OCI-LY1 (cell line): Measurements from ENCODE around the gene LCN12.

Source experiments
- H2AFZ ChIP-seq: fragments of 200-600 bp; sonication (generic), shearing (Covaris generic); 2 replicates; pipeline ENCODE4 v1.6.0; 2014; ENCODE audit warnings: antibody characterized with exemption, mild to moderate bottlenecking, low read length
- H3F3A ChIP-seq: fragments of 200-600 bp; sonication (generic), shearing (Covaris generic); 2 replicates; pipeline ENCODE4 v1.6.0; 2014; ENCODE audit warnings: mild to moderate bottlenecking, antibody characterized with exemption, low read length, moderate library complexity; ENCODE audit not compliant: insufficient read depth
- H3K27ac ChIP-seq: fragments of 200-600 bp; sonication (generic); 2 replicates; pipeline ENCODE4 v1.5.1; 2014; ENCODE audit warnings: low read length, mixed run types, mild to moderate bottlenecking, low read depth; ENCODE audit not compliant: poor library complexity, severe bottlenecking
- H3K27me3 ChIP-seq: fragments of 200-600 bp; sonication (generic); 2 replicates; pipeline ENCODE4 v1.6.0; 2014; ENCODE audit warnings: antibody characterized with exemption, mild to moderate bottlenecking, low read length, moderate library complexity; ENCODE audit not compliant: insufficient read depth
- H3K36me3 ChIP-seq: fragments of 200-600 bp; sonication (generic); 2 replicates; pipeline ENCODE4 v1.6.1; 2014; ENCODE audit warnings: mild to moderate bottlenecking, antibody characterized with exemption, low read length, moderate library complexity, mixed read lengths; ENCODE audit not compliant: insufficient read depth
- H3K4me1 ChIP-seq: fragments of 200-600 bp; sonication (generic); 2 replicates; pipeline ENCODE4 v1.5.1; 2014; ENCODE audit warnings: mild to moderate bottlenecking, low read length, moderate library complexity; ENCODE audit not compliant: insufficient read depth, severe bottlenecking
- H3K4me2 ChIP-seq: fragments of 200-600 bp; sonication (generic), shearing (Covaris generic); 2 replicates; pipeline ENCODE4 v1.6.1; 2014; ENCODE audit warnings: low read length
- H3K4me3 ChIP-seq: fragments of 200-600 bp; sonication (generic); 2 replicates; pipeline ENCODE4 v1.5.1; 2014; ENCODE audit warnings: low read length, low read depth, mild to moderate bottlenecking, mixed read lengths; ENCODE audit not compliant: poor library complexity, severe bottlenecking
- H3K79me2 ChIP-seq: fragments of 200-600 bp; shearing (Covaris generic); 2 replicates; pipeline ENCODE4 v1.6.1; 2016; ENCODE audit warnings: mixed run types, low read length, mixed read lengths; ENCODE audit not compliant: insufficient read depth
- H3K9ac ChIP-seq: fragments of 200-600 bp; sonication (generic), shearing (Covaris generic); 2 replicates; pipeline ENCODE4 v1.6.1; 2014; ENCODE audit warnings: mild to moderate bottlenecking, low read length, mixed read lengths
- H3K9me2 ChIP-seq: fragments of 200-600 bp; sonication (generic), shearing (Covaris generic); 2 replicates; pipeline ENCODE4 v1.6.1; 2014; ENCODE audit warnings: low read depth, mild to moderate bottlenecking, low read length, mixed read lengths
- H3K9me3 ChIP-seq: fragments of 200-600 bp; shearing (Covaris generic); 2 replicates; pipeline ENCODE4 v1.6.1; 2014; ENCODE audit warnings: low read length, mixed read lengths
- H4K20me1 ChIP-seq: fragments of 200-600 bp; sonication (generic), shearing (Covaris generic); 2 replicates; pipeline ENCODE4 v1.6.0; 2016; ENCODE audit warnings: mild to moderate bottlenecking, low read length; ENCODE audit not compliant: insufficient read depth
- EZH2 ChIP-seq: fragments of 200-600 bp; sonication (generic), shearing (Covaris generic); IDR thresholded peaks from 2 replicates; pipeline ENCODE4 v1.8.0; 2017; ENCODE audit warnings: borderline replicate concordance, mixed run types, mild to moderate bottlenecking, antibody characterized with exemption, low read length, moderate library complexity, mixed read lengths
- TF ChIP-seq, protein P1 (sequence below): fragments of 200-600 bp; sonication (generic), shearing (Covaris generic); IDR thresholded peaks from 2 replicates; pipeline ENCODE4 v1.5.1; 2017; ENCODE audit warnings: mild to moderate bottlenecking, antibody characterized with exemption, low read length, moderate library complexity, mixed read lengths

LCN12 gene

DNA sequence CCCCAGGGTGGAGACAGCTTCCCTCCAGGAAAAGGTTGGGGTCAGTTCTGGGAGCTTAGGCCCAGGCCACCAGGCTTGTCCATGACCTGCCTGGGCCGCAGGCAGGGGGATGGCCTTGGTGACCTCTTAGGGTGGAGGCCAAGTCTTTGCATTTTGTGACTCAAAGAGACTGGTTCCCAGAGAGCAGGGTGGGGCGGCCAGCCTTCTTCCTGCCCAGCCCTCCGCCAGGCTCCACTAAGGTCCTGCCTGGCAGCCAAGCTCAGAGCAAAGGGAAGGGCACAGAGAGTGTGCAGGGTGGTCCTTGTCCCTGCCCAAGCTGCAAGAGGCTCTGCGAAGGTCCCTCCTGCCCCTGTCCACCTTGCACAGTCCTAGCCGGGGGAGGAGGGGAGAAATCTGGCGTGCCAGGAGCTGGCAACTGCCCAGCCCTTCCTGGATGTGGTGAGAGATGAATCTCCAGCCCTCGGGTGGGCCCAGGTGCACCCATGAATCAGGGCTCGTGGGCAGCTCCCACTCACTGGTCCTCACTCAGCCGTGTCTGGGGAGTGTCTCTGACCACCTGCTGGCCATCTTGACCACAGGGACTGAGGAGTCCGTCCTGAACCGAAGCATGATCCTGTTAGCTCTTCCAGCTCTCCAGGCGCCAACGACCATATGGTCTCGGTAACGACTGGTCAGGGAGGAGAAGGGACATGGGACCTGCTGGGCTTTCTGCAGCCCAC lies 22.9 kb downstream of the LCN12 start:
- no peaks in the 10 kb centered on the region for H3K9me3 ChIP-seq
- no peak overlapping the region for H3K4me3 ChIP-seq
- no peaks in the 10 kb centered on the region for H3F3A ChIP-seq
- H3K27ac ChIP-seq, result no peak overlapping the region
- H3K79me2 ChIP-seq, result no peaks in the 10 kb centered on the region
- H2AFZ ChIP-seq, result no peak overlapping the region
- TF ChIP-seq, protein P1, sequence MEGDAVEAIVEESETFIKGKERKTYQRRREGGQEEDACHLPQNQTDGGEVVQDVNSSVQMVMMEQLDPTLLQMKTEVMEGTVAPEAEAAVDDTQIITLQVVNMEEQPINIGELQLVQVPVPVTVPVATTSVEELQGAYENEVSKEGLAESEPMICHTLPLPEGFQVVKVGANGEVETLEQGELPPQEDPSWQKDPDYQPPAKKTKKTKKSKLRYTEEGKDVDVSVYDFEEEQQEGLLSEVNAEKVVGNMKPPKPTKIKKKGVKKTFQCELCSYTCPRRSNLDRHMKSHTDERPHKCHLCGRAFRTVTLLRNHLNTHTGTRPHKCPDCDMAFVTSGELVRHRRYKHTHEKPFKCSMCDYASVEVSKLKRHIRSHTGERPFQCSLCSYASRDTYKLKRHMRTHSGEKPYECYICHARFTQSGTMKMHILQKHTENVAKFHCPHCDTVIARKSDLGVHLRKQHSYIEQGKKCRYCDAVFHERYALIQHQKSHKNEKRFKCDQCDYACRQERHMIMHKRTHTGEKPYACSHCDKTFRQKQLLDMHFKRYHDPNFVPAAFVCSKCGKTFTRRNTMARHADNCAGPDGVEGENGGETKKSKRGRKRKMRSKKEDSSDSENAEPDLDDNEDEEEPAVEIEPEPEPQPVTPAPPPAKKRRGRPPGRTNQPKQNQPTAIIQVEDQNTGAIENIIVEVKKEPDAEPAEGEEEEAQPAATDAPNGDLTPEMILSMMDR, result no peak
- TF ChIP-seq EZH2, result no peak
- H4K20me1 ChIP-seq, result no peaks in the 10 kb centered on the region
- H3K27me3 ChIP-seq, result peaks cover 4% of the 10 kb centered on the region; the same call in 1 of the 2 replicates
- H3K4me1 ChIP-seq, result no peaks in the 10 kb centered on the region
- H3K4me2 ChIP-seq, result no peak overlapping the region
- H3K9me2 ChIP-seq, result no peaks in the 10 kb centered on the region
- H3K36me3 ChIP-seq, result no peaks in the 10 kb centered on the region
- H3K9ac ChIP-seq, result no peak overlapping the region

DNA sequence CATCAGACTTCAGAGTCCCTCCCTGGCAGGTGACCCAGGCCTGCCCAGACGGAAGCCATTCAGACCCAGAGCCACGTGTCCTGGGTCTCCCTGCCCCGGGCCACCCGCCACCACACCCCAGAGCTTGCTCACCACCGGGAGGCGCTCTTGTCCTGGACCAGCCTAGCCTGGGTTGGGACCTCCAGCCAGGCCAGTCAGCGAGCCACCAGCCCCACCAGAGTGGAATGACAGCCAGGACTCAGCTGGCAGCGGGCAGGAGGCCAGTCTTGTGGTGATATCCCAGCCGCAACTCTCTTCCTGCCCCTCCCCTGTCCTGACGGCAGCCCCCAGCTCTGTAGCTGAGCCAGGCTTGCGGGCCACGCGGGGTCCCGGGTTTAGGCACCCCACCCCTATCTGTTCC lies 23.6 kb downstream of the LCN12 start:
- no peaks in the 10 kb centered on the region for H3K4me1 ChIP-seq
- H3K27me3 ChIP-seq, result peaks cover 5% of the 10 kb centered on the region; the same call in 1 of the 2 replicates
- H2AFZ ChIP-seq, result no peak overlapping the region
- H3K9me3 ChIP-seq, result no peaks in the 10 kb centered on the region
- H3K4me3 ChIP-seq, result no peak overlapping the region
- TF ChIP-seq EZH2, result no peak
- TF ChIP-seq, protein P1, result peak; percentile 30; the same call in 1 of the 2 replicates
- H3K79me2 ChIP-seq, result no peaks in the 10 kb centered on the region
- no peaks in the 10 kb centered on the region for H3K9me2 ChIP-seq
- H3K36me3 ChIP-seq, result no peaks in the 10 kb centered on the region
- H3K27ac ChIP-seq, result no peak overlapping the region
- H3K4me2 ChIP-seq, result no peak overlapping the region
- H3K9ac ChIP-seq, result no peak overlapping the region
- no peaks in the 10 kb centered on the region for H3F3A ChIP-seq
- no peaks in the 10 kb centered on the region for H4K20me1 ChIP-seq

DNA sequence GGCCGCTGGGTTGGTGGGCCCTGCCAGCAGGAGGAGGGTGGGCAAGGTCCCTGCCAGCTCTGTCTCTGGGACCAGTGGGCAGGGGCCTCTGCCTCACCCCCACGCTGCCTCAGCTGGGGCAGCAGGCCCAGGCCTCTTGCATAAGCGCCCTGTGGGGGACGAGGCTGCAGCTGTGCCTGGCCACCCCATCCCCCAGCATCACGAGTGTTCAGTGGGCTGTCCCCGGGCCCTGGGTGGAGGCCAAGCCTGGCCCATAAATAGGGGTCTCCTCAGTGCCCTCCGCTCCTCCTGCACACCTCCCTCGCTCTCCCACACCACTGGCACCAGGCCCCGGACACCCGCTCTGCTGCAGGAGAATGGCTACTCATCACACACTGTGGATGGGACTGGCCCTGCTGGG lies 25.1 kb downstream of the LCN12 start, which contains the start of gene PTGDS:
TSS of gene PTGDS (plus strand) at position 282 of the 400 bp plus-strand sequence. CDS start at position 357, 75 bp downstream.
- Histone ChIP-seq H2AFZ (no peak within 1 kb of the TSS), H3K27ac (no peak within 1 kb of the TSS), H3F3A (no peaks in the 10 kb centered on the region), H3K36me3 (no peaks in the 10 kb centered on the region), H3K9me3 (no peaks in the 10 kb centered on the region), H3K27me3 (peaks cover 9% of the 10 kb centered on the region; the same call in 1 of the 2 replicates), H3K4me3 (no peak within 1 kb of the TSS), H3K4me2 (no peak within 1 kb of the TSS), H3K9ac (no peak within 1 kb of the TSS), H3K4me1 (no peaks in the 10 kb centered on the region), H3K79me2 (no peaks in the 10 kb centered on the region), H3K9me2 (no peaks in the 10 kb centered on the region), H4K20me1 (no peaks in the 10 kb centered on the region)
- TF ChIP-seq, protein P1, result no peak
- TF ChIP-seq EZH2, result no peak
